ENCODE measurements around the gene RPL10A.

The RPL10A gene

DNA sequence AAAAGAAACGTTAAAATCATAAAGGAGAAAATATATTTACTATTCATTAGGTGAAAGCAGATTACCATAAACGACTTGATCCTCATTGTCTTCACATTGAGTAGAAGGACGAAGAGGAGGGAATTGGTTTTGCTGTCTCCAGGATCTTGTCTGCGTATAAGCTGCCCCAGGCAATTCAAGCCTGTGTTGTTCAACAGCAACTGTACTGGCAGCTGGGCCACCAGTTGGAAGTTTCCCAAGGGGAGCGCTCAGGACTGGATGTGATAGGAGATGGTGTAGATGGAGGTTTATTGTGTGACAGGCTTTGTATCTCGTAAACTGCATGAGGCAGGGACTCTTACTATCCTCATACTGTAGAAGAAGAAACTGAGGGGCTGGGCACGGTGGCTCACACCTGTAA lies 20.0 kb upstream of the RPL10A start:
- DNase-seq (ENCODE audit: low spot score): no peak

GRCh38 chr6:35449287-35449881 lies 18.8 kb upstream of the RPL10A start:
- DNase-seq (ENCODE audit: low spot score): peak; percentile 89

DNA sequence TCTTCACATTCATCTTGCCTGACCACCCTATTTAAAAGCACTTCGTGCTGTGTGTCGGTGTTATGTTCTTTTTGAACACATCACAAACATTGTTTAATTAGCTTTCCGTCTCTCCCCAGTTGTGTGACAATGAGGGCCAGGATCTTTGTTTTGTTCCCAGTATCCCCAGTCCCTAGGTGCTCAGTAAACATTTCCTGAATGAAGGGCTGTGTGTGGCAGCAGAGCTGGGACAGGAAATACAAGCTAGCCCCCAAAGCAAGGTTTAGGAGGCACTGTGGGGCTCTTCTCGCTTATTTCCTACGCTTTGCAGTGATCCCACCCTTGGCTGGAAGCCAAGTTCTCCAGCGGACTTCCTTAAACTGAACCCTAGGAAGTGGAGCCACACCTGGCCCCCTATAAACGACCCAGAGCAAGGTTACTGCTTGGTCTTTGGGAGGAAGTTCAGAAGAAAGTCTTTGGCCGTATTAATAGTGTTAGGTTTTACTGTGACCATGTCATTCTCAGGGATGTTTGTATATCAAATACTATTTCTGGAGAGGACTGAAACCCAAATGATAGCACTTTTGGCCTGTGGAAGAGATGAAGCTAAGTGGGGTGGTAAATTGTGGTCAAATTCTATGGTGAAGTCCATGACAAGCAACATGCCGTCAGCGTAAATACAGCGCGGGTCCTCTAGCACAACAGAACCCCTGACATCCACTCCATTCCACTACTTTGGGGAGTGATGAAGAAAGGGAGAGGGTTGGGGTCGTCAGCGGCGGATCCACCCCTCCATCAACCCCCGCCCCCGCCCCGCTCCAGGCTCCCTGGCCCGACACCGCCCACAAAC lies 16.6 kb upstream of the RPL10A start:
- DNase-seq (ENCODE audit: low spot score): no peak

- DNase-seq (ENCODE audit: low spot score): peak; percentile 99
Measured at GRCh38 chr6:35452183-35453090, 15.8 kb upstream of the RPL10A start, which contains the start of gene FANCE. Gene FANCE, plus strand, starts transcription at chr6:35452338. Its CDS starts 208 bp downstream, at chr6:35452546.

DNA sequence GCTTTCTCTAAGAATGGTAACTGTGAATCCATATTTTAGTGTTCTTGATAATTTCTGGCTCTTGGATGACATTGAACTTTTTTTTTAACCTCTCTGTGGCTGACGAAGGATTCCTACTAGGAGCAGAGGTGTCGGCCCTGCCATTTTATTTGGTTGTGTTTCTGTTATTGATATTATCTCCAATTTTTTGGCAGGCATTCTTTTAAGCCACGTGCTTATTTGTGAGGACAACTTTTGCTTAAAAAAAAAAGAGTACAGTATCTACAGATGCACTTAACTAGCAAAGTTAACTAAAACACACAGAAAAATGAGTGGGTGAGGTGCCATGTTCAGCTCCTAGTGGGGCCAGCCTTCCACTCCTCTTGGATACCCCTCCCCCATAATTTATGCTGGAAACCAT lies 15.0 kb upstream of the RPL10A start:
- no peak for DNase-seq (ENCODE audit: low spot score)

DNA sequence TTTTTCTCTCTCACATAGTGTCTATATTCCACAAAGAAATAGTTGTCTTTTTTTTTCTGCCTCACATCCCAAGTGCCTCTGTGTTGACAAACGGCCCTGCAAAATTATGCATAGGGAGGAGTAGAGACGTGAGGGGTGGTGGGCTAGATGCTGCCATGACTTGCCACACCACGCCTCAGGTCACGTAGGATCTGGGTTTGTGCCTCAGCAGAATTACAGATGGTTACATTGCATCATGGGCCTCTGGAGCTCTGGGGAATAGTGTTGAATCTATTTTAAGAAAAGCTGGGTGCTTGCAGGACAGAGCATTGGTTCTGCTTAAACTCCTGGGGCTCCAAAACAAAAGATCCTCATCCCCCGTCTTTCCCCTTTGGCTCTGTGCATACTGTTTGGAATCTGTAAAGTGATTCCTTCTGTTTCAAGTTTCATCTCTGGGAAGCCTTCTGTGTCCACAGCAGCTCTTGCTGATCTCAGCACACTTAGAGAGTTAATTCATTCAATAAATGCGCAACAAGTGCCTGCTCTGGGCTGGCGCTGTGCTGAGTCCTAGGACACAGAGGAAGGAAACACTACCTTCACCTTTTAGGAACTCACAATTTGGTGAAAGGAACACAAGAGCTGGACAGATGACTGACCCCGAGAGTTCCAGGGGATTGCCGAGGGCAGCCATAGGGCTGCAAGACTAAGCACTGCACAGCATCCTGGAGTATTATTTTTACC lies 13.7 kb upstream of the RPL10A start:
- no peak for DNase-seq (ENCODE audit: low spot score)

DNA sequence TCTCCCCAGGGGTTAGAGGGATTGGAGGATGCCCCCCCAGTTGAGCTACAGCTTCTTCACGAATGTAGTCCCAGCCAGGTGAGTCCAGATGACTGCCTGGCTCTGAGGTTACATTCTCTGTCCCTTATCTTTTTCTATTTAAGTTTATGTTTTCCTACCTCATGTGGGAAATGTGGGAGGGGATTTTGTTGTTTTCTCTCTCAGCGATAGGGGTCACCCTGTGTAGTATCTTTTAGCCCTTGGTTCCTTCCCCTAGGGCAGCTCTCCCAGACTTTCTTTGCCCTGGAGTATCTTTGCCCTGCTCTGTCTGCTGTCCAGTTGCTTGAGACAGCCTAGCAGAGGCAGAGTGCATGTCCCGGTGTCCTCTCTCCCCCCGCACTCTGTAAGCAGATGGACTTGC lies 10.3 kb upstream of the RPL10A start:
- no peak for DNase-seq (ENCODE audit: low spot score)

GRCh38 chr6:35461270-35461669 lies 6.9 kb upstream of the RPL10A start:
- no peak for DNase-seq (ENCODE audit: low spot score)

DNA sequence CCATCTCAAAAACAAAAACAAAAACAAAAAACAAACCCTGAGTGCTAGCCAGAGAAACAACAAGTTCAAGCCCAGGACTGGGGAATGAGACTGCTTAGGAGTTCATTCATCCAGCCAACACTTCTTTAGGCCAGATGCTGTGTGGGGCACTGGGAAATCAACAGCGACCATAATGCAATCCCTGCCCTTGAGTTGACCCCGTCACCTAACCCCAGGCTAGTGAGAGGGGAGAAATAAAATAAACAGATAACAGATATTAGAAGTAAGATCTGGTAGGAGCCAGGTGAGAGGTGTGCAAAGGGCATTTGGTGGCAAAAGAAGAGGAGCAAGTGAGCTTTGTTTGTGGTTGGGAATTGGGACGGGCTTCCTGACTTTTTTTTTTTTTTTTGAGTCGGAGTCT lies 4.9 kb upstream of the RPL10A start:
- DNase-seq (ENCODE audit: low spot score): no peak

- no peak for DNase-seq (ENCODE audit: low spot score)
Measured at GRCh38 chr6:35465646-35466045, 2.6 kb upstream of the RPL10A start.

- DNase-seq (ENCODE audit: low spot score): no peak
Measured at GRCh38 chr6:35468980-35469750, 964 bp downstream of the RPL10A start.

DNA sequence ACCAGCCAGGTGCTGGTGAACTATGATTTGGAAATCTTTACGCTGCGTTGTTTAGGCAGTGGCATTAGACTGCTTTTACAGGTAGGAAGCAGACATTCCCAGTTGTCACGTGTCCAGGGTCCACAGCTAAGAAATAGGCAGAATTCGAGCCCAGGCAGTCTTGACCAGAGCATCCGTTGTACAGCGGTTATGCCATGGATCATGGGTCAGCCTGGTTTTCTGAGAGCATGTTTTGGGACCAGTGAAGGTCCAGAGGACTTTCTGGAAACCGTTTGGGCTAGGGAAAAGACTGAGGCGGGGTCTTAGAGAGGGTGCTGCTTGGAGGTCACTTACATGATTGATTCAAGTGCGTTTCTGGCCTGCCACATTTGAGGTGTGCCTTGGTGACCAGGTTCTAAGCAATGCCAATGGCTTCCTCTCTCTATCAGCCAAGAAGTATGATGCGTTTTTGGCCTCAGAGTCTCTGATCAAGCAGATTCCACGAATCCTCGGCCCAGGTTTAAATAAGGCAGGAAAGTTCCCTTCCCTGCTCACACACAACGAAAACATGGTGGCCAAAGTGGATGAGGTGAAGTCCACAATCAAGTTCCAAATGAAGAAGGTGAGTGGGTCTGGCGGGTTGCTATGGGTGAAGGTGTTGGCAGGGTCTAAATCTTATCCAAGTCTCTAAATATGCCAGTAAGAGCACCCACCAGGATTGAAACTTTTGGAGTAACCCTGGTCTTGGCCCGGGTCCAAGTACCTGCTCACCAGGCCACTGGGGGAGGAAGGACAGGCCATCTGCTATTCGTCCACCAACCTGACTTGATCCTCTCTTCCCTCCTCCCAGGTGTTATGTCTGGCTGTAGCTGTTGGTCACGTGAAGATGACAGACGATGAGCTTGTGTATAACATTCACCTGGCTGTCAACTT lies 1.8 kb downstream of the RPL10A start:
- no peak for DNase-seq (ENCODE audit: low spot score)

GRCh38 chr6:35470663-35471120 lies 2.5 kb downstream of the RPL10A start:
- no peak for DNase-seq (ENCODE audit: low spot score)

GRCh38 chr6:35471836-35472345 lies 3.7 kb downstream of the RPL10A start:
- DNase-seq (ENCODE audit: low spot score): no peak

DNA sequence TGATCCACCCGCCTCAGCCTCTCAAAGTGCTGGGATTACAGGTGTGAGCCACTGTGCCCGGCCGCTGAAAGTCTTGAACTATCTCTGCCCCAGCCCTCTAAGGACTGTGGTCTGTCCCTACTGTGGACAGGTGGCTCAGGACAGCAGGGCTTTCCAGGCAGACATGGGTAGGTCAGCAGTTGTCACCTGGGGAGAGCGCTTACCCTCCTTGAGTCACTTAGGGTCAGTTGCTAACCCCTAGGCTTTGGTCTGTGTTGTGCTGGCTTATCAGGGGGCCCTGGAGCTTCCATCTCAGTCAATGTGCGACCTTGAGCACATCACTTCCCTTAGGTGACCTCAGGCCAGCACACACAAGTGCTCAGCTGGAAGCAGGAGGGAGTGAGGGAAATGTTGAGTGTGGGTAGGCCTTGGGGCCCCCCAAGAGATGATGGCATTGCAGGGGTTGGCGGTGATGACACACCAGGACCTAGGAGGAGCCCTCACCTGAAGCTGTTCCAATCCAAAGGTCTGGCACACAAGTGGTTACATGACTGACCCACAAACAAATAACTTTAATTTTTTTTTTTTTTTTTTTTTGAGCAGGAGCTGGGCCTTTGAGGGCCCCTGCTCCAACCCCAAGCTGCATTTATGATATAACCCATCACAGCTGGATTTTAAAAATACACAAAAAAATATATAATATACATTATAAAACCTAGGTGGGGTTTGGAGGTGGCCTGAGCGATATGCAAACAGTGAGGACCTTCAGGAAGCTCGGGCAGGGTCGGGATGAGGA lies 5.1 kb downstream of the RPL10A start:
- no peak for DNase-seq (ENCODE audit: low spot score)

DNA sequence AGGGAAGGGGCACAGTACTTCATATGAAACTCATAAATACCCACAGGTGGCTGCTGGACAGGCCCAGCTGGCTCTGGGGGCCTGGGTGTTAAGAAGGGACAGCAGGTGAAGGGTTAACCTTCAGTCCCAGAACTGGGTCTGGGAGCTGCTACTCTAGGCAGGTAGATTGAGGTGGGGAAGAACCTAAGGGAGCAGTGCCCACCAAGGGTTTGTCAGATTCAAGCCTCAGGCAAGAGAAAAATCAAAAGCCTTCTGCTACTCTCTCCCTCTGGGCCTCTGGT lies 5.6 kb downstream of the RPL10A start:
- DNase-seq (ENCODE audit: low spot score): no peak

DNA sequence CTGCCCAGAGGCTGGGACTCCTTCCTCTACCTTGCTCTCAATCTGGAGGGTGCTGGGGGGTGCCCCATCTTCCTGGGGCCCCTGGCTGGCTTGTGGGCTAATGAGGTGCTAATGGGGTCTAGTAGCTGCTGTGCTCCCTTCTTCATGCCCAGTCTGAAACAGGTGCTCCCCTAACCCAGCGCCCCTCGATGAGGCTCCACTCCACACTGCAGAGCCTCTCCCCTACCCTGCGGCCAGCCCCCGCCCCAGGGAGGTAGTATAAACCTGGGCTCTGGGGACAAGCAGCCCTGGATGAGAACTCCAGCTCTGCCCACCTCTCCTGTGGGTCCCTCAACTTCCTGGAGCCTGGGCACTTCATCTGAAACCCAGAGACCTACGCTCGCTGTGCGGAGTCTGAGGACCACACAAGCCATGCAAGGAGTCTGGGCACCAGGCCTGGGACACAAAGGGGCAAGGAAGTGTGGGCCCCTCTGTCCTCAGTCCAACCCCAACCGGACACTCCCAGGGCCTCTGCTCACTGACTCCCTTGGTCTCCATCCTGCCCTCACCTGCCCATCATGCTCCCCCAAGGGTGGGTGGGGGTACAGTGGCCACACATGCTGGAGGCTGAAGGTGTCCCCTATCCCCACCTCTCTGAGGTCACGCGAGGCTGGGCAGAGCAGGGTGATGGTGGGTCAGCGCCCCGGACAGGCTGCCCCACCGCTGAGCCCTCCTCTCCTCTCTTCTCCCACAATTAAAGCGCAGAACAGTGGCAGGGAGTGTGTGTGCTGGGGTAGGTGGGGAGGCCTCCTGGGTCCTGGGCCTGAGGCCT lies 6.1 kb downstream of the RPL10A start:
- DNase-seq (ENCODE audit: low spot score): no peak

GRCh38 chr6:35474942-35475570 lies 6.9 kb downstream of the RPL10A start:
- no peak for DNase-seq (ENCODE audit: low spot score)

Data from AG20443 (cell line).